ENCODE measurements around the gene PALLD. TPM values are rescaled to one million over a fixed set of nuclear protein-coding genes. Genes with fewer than 3 reads are reported as not detected.

The PALLD gene
- total RNA-seq, 4 donors from 2014 or later = 58.5 to 164 (median 84.2) TPM

- no peak for TF ChIP-seq CTCF (IDR thresholded peaks at IDR 0.05)
- ATAC-seq (ENCODE audit: low FRiP score) = no peak
- DNase-seq (ENCODE audit: low spot score) = no peak
Measured at GRCh38 chr4:168849030-168849675, 352.3 kb downstream of the PALLD start.

GRCh38 chr4:168849997-168850396, 353.1 kb downstream of the PALLD start:
- no peak for ATAC-seq (ENCODE audit: low FRiP score)
- TF ChIP-seq CTCF (IDR thresholded peaks at IDR 0.05) = no peak
- no peak for DNase-seq (ENCODE audit: low spot score)

- DNase-seq (ENCODE audit: low spot score) (no peak), ATAC-seq (ENCODE audit: low FRiP score) (no peak)
- TF ChIP-seq CTCF (IDR thresholded peaks at IDR 0.05) = no peak
Measured at GRCh38 chr4:168852387-168852786, 355.5 kb downstream of the PALLD start.

- TF ChIP-seq CTCF (IDR thresholded peaks at IDR 0.05) = no peak
- no peak for DNase-seq (ENCODE audit: low spot score)
- ATAC-seq (ENCODE audit: low FRiP score) = no peak
Measured at GRCh38 chr4:168852933-168853713, 356.3 kb downstream of the PALLD start.

GRCh38 chr4:168853770-168854169, 356.9 kb downstream of the PALLD start:
- ATAC-seq (ENCODE audit: low FRiP score) (no peak), DNase-seq (ENCODE audit: low spot score) (no peak)
- TF ChIP-seq CTCF (IDR thresholded peaks at IDR 0.05) = no peak

- TF ChIP-seq CTCF (IDR thresholded peaks at IDR 0.05) = no peak
- no peak for ATAC-seq (ENCODE audit: low FRiP score)
- no peak for DNase-seq (ENCODE audit: low spot score)
Measured at GRCh38 chr4:168854350-168854921, 357.6 kb downstream of the PALLD start.
